ENCODE results near the gene TRABD2A.

TRABD2A gene

GRCh38 chr2:84904717-84905174 is 23.9 kb upstream of the TRABD2A start:
- peak; percentile 11 to 40 for DNase-seq

- no peak for DNase-seq
These were observed 23.3 kb upstream of the TRABD2A start for GRCh38 chr2:84904151-84904550.

- DNase-seq: no peak
These were observed 21.6 kb upstream of the TRABD2A start for GRCh38 chr2:84902526-84902925.

GRCh38 chr2:84901593-84902120 is 20.8 kb upstream of the TRABD2A start:
- no peak for DNase-seq

- DNase-seq: no peak
These were observed 20.1 kb upstream of the TRABD2A start for GRCh38 chr2:84900971-84901370.

GRCh38 chr2:84899304-84900204 is 18.7 kb upstream of the TRABD2A start:
- no peak for DNase-seq

- DNase-seq: no peak
These were observed 16.9 kb upstream of the TRABD2A start for GRCh38 chr2:84897773-84898172.

- no peak for DNase-seq
These were observed 15.7 kb upstream of the TRABD2A start for GRCh38 chr2:84896567-84896966.

- DNase-seq: no peak
These were observed 14.1 kb upstream of the TRABD2A start for GRCh38 chr2:84894758-84895520.

GRCh38 chr2:84894131-84894586 is 13.3 kb upstream of the TRABD2A start:
- DNase-seq: no peak

- DNase-seq: no peak
These were observed 10.6 kb upstream of the TRABD2A start for GRCh38 chr2:84891355-84892010.

- no peak for DNase-seq
These were observed 8.4 kb upstream of the TRABD2A start for GRCh38 chr2:84889332-84889731.

- DNase-seq: peak in 1 of 2 experiments; percentile 22
These were observed 7.8 kb upstream of the TRABD2A start for GRCh38 chr2:84888401-84889276.

GRCh38 chr2:84886791-84887190 is 5.9 kb upstream of the TRABD2A start:
- no peak for DNase-seq

- no peak for DNase-seq
These were observed 4.2 kb upstream of the TRABD2A start for GRCh38 chr2:84885111-84885510.

GRCh38 chr2:84884449-84884848 is 3.6 kb upstream of the TRABD2A start:
- DNase-seq: no peak

GRCh38 chr2:84882775-84883550 is 2.1 kb upstream of the TRABD2A start:
- no peak for DNase-seq

GRCh38 chr2:84882414-84882738 is 1.5 kb upstream of the TRABD2A start:
- no peak for DNase-seq

GRCh38 chr2:84881581-84882413 is 913 bp upstream of the TRABD2A start:
- DNase-seq: peak; percentile 16 to 74

- DNase-seq: no peak
These were observed 564 bp downstream of the TRABD2A start for GRCh38 chr2:84880395-84880644.
